Trophoblast cell (in vitro differentiated cells and primary cell): Measurements from ENCODE around the gene ADIRF.
"Not testable (repeated sequence)": the region's sequence is repeated elsewhere in the genome, so short reads cannot be mapped to it uniquely, and the experiment has no call there.

Source experiments
- DNase-seq, 2 donors: peaks; one replicate each; pipeline ENCODE4 v3.0.0-alpha.2; 2016
- H2AFZ ChIP-seq: 2 replicates; pipeline ENCODE4 v1.6.1; 2013; ENCODE audit warnings: low read length, moderate library complexity, mild to moderate bottlenecking; ENCODE audit not compliant: insufficient read depth, poor library complexity
- H2AK5ac ChIP-seq: 2 replicates; pipeline ENCODE4 v1.6.1; 2013; ENCODE audit warnings: mild to moderate bottlenecking, low read length
- H2BK120ac ChIP-seq: 2 replicates; pipeline ENCODE4 v1.6.1; 2013; ENCODE audit warnings: low read length, mild to moderate bottlenecking, moderate library complexity; ENCODE audit not compliant: insufficient read depth, poor library complexity
- H2BK12ac ChIP-seq: 2 replicates; pipeline ENCODE4 v1.6.1; 2013; ENCODE audit warnings: mild to moderate bottlenecking, low read length, moderate library complexity
- H2BK5ac ChIP-seq: 2 replicates; pipeline ENCODE4 v1.6.1; 2013; ENCODE audit warnings: low read length, low read depth, moderate library complexity, mild to moderate bottlenecking; ENCODE audit not compliant: poor library complexity
- H3K14ac ChIP-seq: 2 replicates; pipeline ENCODE4 v1.6.1; 2013; ENCODE audit warnings: mild to moderate bottlenecking, low read length
- H3K18ac ChIP-seq: 2 replicates; pipeline ENCODE4 v1.6.1; 2013; ENCODE audit warnings: mild to moderate bottlenecking, low read length
- H3K23ac ChIP-seq: 2 replicates; pipeline ENCODE4 v1.6.1; 2013; ENCODE audit warnings: low read length
- H3K27ac ChIP-seq: 2 replicates; pipeline ENCODE4 v1.5.1; 2013; ENCODE audit warnings: low read depth, mild to moderate bottlenecking, inconsistent platforms, low read length, moderate library complexity
- H3K27me3 ChIP-seq: 2 replicates; pipeline ENCODE4 v1.6.1; 2013; ENCODE audit warnings: inconsistent platforms, mild to moderate bottlenecking, low read length, moderate library complexity; ENCODE audit not compliant: insufficient read depth
- H3K36me3 ChIP-seq, 2 experiments: 1 replicate in 1 of 2; 2 replicates in 1 of 2; pipeline ENCODE4 v1.6.1; 2013; ENCODE audit warnings: low read length in 2 of 2, mild to moderate bottlenecking in 2 of 2, moderate library complexity in 1 of 2; ENCODE audit not compliant: insufficient read depth in 2 of 2, control insufficient read depth in 1 of 2
- H3K4ac ChIP-seq: 2 replicates; pipeline ENCODE4 v1.6.1; 2013; ENCODE audit warnings: low read depth, mild to moderate bottlenecking, low read length, moderate library complexity
- H3K4me1 ChIP-seq, 2 experiments: 1 replicate in 1 of 2; 2 replicates in 1 of 2; pipeline ENCODE4 v1.6.1; 2013; ENCODE audit warnings: low read length in 2 of 2, mild to moderate bottlenecking in 2 of 2, moderate library complexity in 1 of 2; ENCODE audit not compliant: insufficient read depth in 2 of 2, control insufficient read depth in 1 of 2
- H3K4me2 ChIP-seq: 2 replicates; pipeline ENCODE4 v1.6.1; 2013; ENCODE audit warnings: inconsistent platforms, mild to moderate bottlenecking, low read length, moderate library complexity
- H3K4me3 ChIP-seq: 2 replicates; pipeline ENCODE4 v1.5.1; 2013; ENCODE audit warnings: mild to moderate bottlenecking, low read depth, low read length, inconsistent platforms
- H3K79me1 ChIP-seq: one replicate; pipeline ENCODE4 v1.6.1; 2013; ENCODE audit warnings: low read length
- H3K79me2 ChIP-seq: 2 replicates; pipeline ENCODE4 v1.6.1; 2013; ENCODE audit warnings: low read length, mild to moderate bottlenecking; ENCODE audit not compliant: control insufficient read depth, insufficient read depth, poor library complexity
- H3K9ac ChIP-seq: 2 replicates; pipeline ENCODE4 v1.6.1; 2013; ENCODE audit warnings: mild to moderate bottlenecking, low read length
- H3K9me3 ChIP-seq: 2 replicates; pipeline ENCODE4 v1.6.1; 2013; ENCODE audit warnings: low read depth, mild to moderate bottlenecking, control low read depth, inconsistent platforms, low read length; ENCODE audit not compliant: insufficient read depth
- H4K12ac ChIP-seq: 2 replicates; pipeline ENCODE4 v1.6.1; 2013; ENCODE audit warnings: low read depth, mild to moderate bottlenecking, low read length, moderate library complexity
- H4K8ac ChIP-seq: 2 replicates; pipeline ENCODE4 v1.6.1; 2013; ENCODE audit warnings: low read depth, mild to moderate bottlenecking, low read length, moderate library complexity
- H4K91ac ChIP-seq: one replicate; pipeline ENCODE4 v1.6.1; 2013; ENCODE audit warnings: low read depth, mild to moderate bottlenecking, low read length, moderate library complexity
- WGBS: extraction: QIAGEN DNeasy Blood & Tissue Kit; methylation state at CpG from one replicate; pipeline ENCODE4 v1.1.7; 2013; ENCODE audit warnings: missing lambda C conversion rate; ENCODE audit not compliant: insufficient read length, insufficient coverage; ENCODE audit errors: extremely low coverage; 5-methylcytosine and 5-hydroxymethylcytosine counted together

ADIRF gene

DNA sequence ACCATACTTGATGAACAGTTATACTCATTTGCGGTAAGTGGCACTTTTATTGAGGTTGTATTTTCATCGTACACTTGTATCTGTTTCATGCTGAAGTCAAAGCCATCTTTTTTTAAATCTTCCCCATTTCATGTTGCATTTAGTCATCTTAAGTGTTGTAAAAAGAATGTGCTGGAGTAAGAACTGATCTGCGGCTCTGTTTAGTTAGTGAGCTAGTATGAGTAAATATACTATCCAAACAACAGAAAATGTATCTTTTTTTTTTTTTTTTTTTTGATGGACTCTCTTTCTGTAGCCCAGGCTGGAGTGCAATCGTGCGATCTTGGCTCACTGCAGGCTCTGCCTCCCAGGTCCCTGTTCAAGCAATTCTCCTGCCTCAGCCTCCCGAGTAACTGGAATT, 39.4 kb downstream of the ADIRF start:
- not testable (repeated sequence) for H3K14ac ChIP-seq, H3K4ac ChIP-seq, H2BK120ac ChIP-seq, H3K23ac ChIP-seq, H2BK12ac ChIP-seq, H3K4me2 ChIP-seq, H3K79me2 ChIP-seq, H3K27me3 ChIP-seq, H4K8ac ChIP-seq, H2BK5ac ChIP-seq, H3K27ac ChIP-seq, H3K18ac ChIP-seq, H2AFZ ChIP-seq, H3K9ac ChIP-seq, H4K12ac ChIP-seq, H3K4me1 ChIP-seq, DNase-seq, H2AK5ac ChIP-seq, H4K91ac ChIP-seq, H3K4me3 ChIP-seq, H3K9me3 ChIP-seq, H3K79me1 ChIP-seq, H3K36me3 ChIP-seq
- WGBS, result no CpG with 5 or more reads among the region's 6 CpGs

DNA sequence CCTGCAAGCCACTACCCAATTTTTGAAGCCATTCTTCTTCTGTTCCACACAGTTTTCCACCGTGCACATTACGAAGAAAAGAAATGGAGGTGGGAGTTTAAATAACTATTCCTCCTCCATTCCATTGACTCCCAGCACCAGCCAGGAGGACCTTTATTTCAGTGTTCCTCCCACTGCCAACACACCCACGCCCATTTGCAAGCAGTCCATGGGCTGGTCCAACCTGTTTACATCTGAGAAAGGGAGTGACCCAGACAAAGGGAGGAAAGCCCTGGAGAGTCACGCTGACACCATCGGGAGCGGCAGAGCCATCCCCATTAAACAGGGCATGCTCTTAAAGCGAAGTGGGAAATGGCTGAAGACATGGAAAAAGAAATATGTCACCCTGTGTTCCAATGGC, 40.0 kb downstream of the ADIRF start:
- H4K12ac ChIP-seq, H3K36me3 ChIP-seq, H3K23ac ChIP-seq, H3K27ac ChIP-seq, H3K79me2 ChIP-seq, H3K9me3 ChIP-seq, H4K91ac ChIP-seq, H3K18ac ChIP-seq, H3K4me1 ChIP-seq, H2BK12ac ChIP-seq, H2BK120ac ChIP-seq, H3K14ac ChIP-seq, H2AK5ac ChIP-seq, H3K4ac ChIP-seq, H3K9ac ChIP-seq, H3K4me2 ChIP-seq, H4K8ac ChIP-seq, H3K79me1 ChIP-seq, H3K27me3 ChIP-seq, H3K4me3 ChIP-seq, H2AFZ ChIP-seq, H2BK5ac ChIP-seq: not testable (repeated sequence)
- WGBS, result no CpG with 5 or more reads among the region's 7 CpGs
- DNase-seq, result peak in 1 of 2 donors; percentile 41

DNA sequence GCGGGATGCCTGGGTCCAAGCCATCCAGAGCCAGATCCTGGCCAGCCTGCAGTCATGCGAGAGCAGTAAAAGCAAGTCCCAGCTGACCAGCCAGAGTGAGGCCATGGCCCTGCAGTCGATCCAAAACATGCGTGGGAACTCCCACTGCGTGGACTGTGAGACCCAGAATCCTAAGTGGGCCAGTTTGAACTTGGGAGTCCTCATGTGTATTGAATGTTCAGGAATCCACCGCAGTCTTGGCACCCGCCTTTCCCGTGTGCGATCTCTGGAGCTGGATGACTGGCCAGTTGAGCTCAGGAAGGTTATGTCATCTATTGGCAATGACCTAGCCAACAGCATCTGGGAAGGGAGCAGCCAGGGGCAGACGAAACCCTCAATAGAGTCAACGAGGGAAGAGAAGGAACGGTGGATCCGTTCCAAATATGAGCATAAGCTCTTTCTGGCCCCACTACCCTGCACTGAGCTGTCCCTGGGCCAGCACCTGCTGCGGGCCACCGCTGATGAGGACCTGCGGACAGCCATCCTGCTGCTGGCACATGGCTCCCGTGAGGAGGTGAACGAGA, 40.9 kb downstream of the ADIRF start:
- not testable (repeated sequence) for H2BK12ac ChIP-seq, H3K23ac ChIP-seq, H4K8ac ChIP-seq, H2BK5ac ChIP-seq, H4K12ac ChIP-seq, H2BK120ac ChIP-seq, H3K9me3 ChIP-seq, H3K27ac ChIP-seq, H3K79me1 ChIP-seq, H3K4ac ChIP-seq, H2AFZ ChIP-seq, H3K36me3 ChIP-seq, H3K14ac ChIP-seq, DNase-seq, H3K4me2 ChIP-seq, H3K27me3 ChIP-seq, H3K9ac ChIP-seq, H3K4me3 ChIP-seq, H3K79me2 ChIP-seq, H4K91ac ChIP-seq, H3K4me1 ChIP-seq, H3K18ac ChIP-seq, H2AK5ac ChIP-seq
- WGBS, result no CpG with 5 or more reads among the region's 18 CpGs

DNA sequence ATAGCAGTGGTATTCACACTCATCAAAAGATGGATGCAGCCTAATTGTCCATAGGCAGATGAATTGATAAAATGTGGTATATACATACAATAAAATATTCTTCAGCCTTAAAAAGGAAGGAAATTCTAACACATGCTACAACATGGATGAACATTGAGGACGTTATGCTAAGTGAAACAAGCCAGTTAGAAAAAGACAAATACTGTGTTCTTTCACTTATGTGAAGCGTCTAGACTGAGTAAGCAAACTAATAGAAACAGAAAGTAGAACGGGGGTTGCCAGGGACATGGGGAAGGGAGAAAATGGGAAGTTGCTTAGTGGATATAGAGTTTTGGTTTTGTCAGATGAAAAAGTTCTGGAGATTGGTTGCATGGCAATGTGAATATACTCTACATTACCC, 45.2 kb downstream of the ADIRF start:
- H4K8ac ChIP-seq, H3K27ac ChIP-seq, H2AK5ac ChIP-seq, H3K27me3 ChIP-seq, H2BK120ac ChIP-seq, H3K4me1 ChIP-seq, H2BK5ac ChIP-seq, H4K91ac ChIP-seq, H3K4me2 ChIP-seq, H2AFZ ChIP-seq, H3K18ac ChIP-seq, H3K36me3 ChIP-seq, H2BK12ac ChIP-seq, H3K23ac ChIP-seq, H3K79me2 ChIP-seq, H3K9ac ChIP-seq, H3K4ac ChIP-seq, DNase-seq, H3K9me3 ChIP-seq, H3K79me1 ChIP-seq, H3K4me3 ChIP-seq, H4K12ac ChIP-seq, H3K14ac ChIP-seq: not testable (repeated sequence)
- WGBS, result no CpG with 5 or more reads among the region's 3 CpGs
